DND-41 (cell line): ENCODE data around the gene SYTL4.

ENCODE experiments used
- CTCF ChIP-seq: IDR thresholded peaks from 2 replicates; pipeline ENCODE4 v1.5.1; 2012; ENCODE audit warnings: borderline replicate concordance, low read length, moderate library complexity, mild to moderate bottlenecking; ENCODE audit not compliant: poor library complexity, severe bottlenecking; ENCODE audit errors: extremely low read depth
- EZH2 ChIP-seq: IDR thresholded peaks from 3 replicates; pipeline ENCODE4 v1.6.1; 2012; ENCODE audit warnings: borderline replicate concordance, low read depth, mild to moderate bottlenecking, moderate library complexity, low read length, inconsistent platforms; ENCODE audit not compliant: severe bottlenecking

GRCh38 chrX:100687128-100687527 lies 44.8 kb downstream of the SYTL4 start:
- no peak for TF ChIP-seq EZH2
- no peak for TF ChIP-seq CTCF
